Measurements from ENCODE around the gene CEMIP2.

Gene CEMIP2

GRCh38 chr9:71747576-71747975, 20.7 kb downstream of the CEMIP2 start:
- DNase-seq (ENCODE audit: low read depth) = no peak

- no peak for DNase-seq (ENCODE audit: low read depth)
These were observed 21.6 kb downstream of the CEMIP2 start for GRCh38 chr9:71746758-71747125.

GRCh38 chr9:71746023-71746757, 22.1 kb downstream of the CEMIP2 start:
- DNase-seq (ENCODE audit: low read depth) = no peak

- DNase-seq (ENCODE audit: low read depth) = no peak
These were observed 23.4 kb downstream of the CEMIP2 start for GRCh38 chr9:71744754-71745521.

- no peak for DNase-seq (ENCODE audit: low read depth)
These were observed 24.4 kb downstream of the CEMIP2 start for GRCh38 chr9:71743882-71744281.

- no peak for DNase-seq (ENCODE audit: low read depth)
These were observed 25.1 kb downstream of the CEMIP2 start for GRCh38 chr9:71743217-71743705.

GRCh38 chr9:71742703-71743102, 25.6 kb downstream of the CEMIP2 start:
- DNase-seq (ENCODE audit: low read depth) = no peak

- no peak for DNase-seq (ENCODE audit: low read depth)
These were observed 26.2 kb downstream of the CEMIP2 start for GRCh38 chr9:71741926-71742648.

- no peak for DNase-seq (ENCODE audit: low read depth)
These were observed 28.1 kb downstream of the CEMIP2 start for GRCh38 chr9:71740199-71740598.

GRCh38 chr9:71737455-71737854, 30.9 kb downstream of the CEMIP2 start:
- DNase-seq (ENCODE audit: low read depth) = no peak

- DNase-seq (ENCODE audit: low read depth) = no peak
These were observed 32.1 kb downstream of the CEMIP2 start for GRCh38 chr9:71736236-71736635.

GRCh38 chr9:71734950-71735349, 33.4 kb downstream of the CEMIP2 start:
- no peak for DNase-seq (ENCODE audit: low read depth)

GRCh38 chr9:71733176-71733575, 35.1 kb downstream of the CEMIP2 start:
- no peak for DNase-seq (ENCODE audit: low read depth)

GRCh38 chr9:71729816-71730526, 38.3 kb downstream of the CEMIP2 start:
- DNase-seq (ENCODE audit: low read depth) = no peak

- no peak for DNase-seq (ENCODE audit: low read depth)
These were observed 41.6 kb downstream of the CEMIP2 start for GRCh38 chr9:71726723-71727122.

GRCh38 chr9:71725590-71726338, 42.5 kb downstream of the CEMIP2 start:
- no peak for DNase-seq (ENCODE audit: low read depth)

GRCh38 chr9:71721855-71722254, 46.5 kb downstream of the CEMIP2 start:
- DNase-seq (ENCODE audit: low read depth) = no peak

- no peak for DNase-seq (ENCODE audit: low read depth)
These were observed 48.8 kb downstream of the CEMIP2 start for GRCh38 chr9:71719562-71719961.

GRCh38 chr9:71719088-71719487, 49.2 kb downstream of the CEMIP2 start:
- DNase-seq (ENCODE audit: low read depth) = no peak

GRCh38 chr9:71716138-71716909, 52.0 kb downstream of the CEMIP2 start:
- no peak for DNase-seq (ENCODE audit: low read depth)

GRCh38 chr9:71710856-71711255, 57.5 kb downstream of the CEMIP2 start:
- no peak for DNase-seq (ENCODE audit: low read depth)

Measured in T-helper 22 cell (primary cell).